ENCODE results near the gene MAP3K14. TPM values are rescaled to one million over a fixed set of nuclear protein-coding genes. Genes with fewer than 3 reads are reported as not detected.

Gene MAP3K14
- 4.9 and 6.6 TPM in 2 replicates for polyA plus RNA-seq (2011; rRNA removed)
- 6.9 and 7.2 TPM in 2 replicates for polyA minus RNA-seq (2011; rRNA and poly(A)+ RNA removed)

DNA sequence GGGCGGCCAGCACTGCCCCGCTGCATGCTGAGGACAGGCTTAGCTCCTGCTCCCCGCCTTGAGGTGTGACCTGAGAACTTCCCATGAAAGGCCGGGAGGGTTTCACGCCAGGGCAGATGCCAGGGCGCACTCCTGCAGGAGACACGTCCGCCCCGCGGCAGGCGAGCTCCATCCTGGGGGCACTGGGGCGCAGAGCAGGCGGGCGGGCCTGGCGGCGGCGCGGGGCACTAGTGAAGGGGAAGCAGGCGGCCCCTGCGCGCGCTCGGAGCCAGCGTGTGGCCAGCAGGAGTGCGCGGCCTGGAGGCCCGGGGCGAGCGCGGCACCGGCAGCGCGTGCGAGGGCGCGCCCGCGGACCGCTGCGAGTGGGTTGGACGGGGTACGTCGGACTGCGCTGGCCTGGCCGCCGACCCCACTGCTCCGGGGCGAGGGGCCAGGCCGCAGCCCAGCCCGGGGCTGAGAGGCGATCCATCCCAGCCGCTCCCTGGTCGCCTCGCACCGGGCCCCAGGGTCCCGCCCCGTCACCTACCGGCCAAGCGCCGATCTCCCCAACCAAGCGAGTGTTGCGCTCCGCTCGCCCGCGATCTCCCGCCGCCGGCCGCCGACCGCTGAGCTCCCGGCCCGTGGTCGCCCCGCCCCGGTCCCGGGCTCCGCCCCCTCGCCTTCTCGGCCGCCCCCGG is at the start of gene MAP3K14:
MAP3K14 (minus strand) TSS at position 587 of the 677 bp plus-strand sequence. CDS start 26,275 bp downstream, outside the sequence.
- Histone ChIP-seq H3K9me3 (ENCODE audit: control insufficient read depth, insufficient read depth, low read length) (no peaks in the 10 kb centered on the region), H3K27me3 (ENCODE audit: control insufficient read depth, insufficient read depth, low read length) (no peaks in the 10 kb centered on the region), H3K27ac (ENCODE audit: low read depth, low read length) (peak within 1 kb of the TSS; percentile 84), H3K4me3 (ENCODE audit: low read depth, low read length) (peak within 1 kb of the TSS; percentile 92)
- POLR2A ChIA-PET: interaction anchor here (0.6 to 2.4 kb wide), 23 partner anchors 9 to 168 kb away, joined by 3 to 55 read pairs (median 5); partner anchors contain the start of gene HEXIM1
- TF ChIP-seq CTCF (IDR thresholded peaks at IDR 0.05; ENCODE audit: low read depth, low read length): peak; percentile 22; the same call in 1 of the 2 replicates
- CTCF ChIA-PET: interaction anchor here (0.7 to 4.7 kb wide), 8 partner anchors 10 to 119 kb away, joined by 3 to 29 read pairs (median 4); no protein-coding TSS in a partner anchor
- no peak for DNase-seq (ENCODE audit: low read depth, low spot score)

- TF ChIP-seq CTCF (IDR thresholded peaks at IDR 0.05; ENCODE audit: low read depth, low read length): no peak
- no peaks in the 10 kb centered on the region for H3K27me3 ChIP-seq (ENCODE audit: control insufficient read depth, insufficient read depth, low read length)
- DNase-seq (ENCODE audit: low read depth, low spot score): no peak
- no peaks in the 10 kb centered on the region for H3K9me3 ChIP-seq (ENCODE audit: control insufficient read depth, insufficient read depth, low read length)
- ChIA-PET POLR2A (interaction anchor here (0.6 to 1.5 kb wide), 2 partner anchors 11 to 20 kb away, joined by 7 to 8 read pairs; no protein-coding TSS in a partner anchor), CTCF (no interaction called here)
- no peak overlapping the region for H3K27ac ChIP-seq (ENCODE audit: low read depth, low read length)
- H3K4me3 ChIP-seq (ENCODE audit: low read depth, low read length): no peak overlapping the region
Observed at GRCh38 chr17:45366049-45366448, 49.2 kb upstream of the MAP3K14 start.

GRCh38 chr17:45364531-45365390 is 47.9 kb upstream of the MAP3K14 start:
- DNase-seq (ENCODE audit: low read depth, low spot score): no peak
- ChIA-PET CTCF (interaction anchor here (1.0 to 1.8 kb wide), 2 partner anchors 20 to 87 kb away, joined by 3 to 6 read pairs; no protein-coding TSS in a partner anchor), POLR2A (interaction anchor here (0.5 to 1.1 kb wide), 3 partner anchors 19 to 216 kb away, joined by 3 to 11 read pairs (median 4); no protein-coding TSS in a partner anchor)
- Histone ChIP-seq H3K4me3 (ENCODE audit: low read depth, low read length) (no peak overlapping the region), H3K9me3 (ENCODE audit: control insufficient read depth, insufficient read depth, low read length) (no peaks in the 10 kb centered on the region), H3K27ac (ENCODE audit: low read depth, low read length) (no peak overlapping the region), H3K27me3 (ENCODE audit: control insufficient read depth, insufficient read depth, low read length) (no peaks in the 10 kb centered on the region)
- 0 out of 2 replicates have a peak, but pooled peaks have one; percentile 6 for TF ChIP-seq CTCF (IDR thresholded peaks at IDR 0.05; ENCODE audit: low read depth, low read length)

DNA sequence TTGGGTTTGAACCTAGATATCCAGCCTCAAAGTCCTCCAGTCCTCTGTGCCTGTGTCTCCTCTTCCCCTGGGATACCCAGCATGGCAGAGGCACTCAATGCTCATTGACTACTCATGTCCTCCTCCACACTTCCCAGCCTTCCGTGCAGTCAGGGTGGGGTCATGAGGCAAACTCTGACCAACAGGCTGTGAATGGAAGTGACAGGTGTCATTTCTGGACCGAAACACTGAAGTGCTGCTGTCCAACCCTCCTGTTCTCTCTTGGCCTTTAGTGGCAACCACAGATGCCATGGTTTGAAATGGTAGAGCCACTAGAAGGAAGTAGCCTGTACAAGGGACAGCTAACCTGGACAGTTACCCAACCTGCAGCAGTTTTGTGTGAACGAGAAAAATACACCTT is 46.7 kb upstream of the MAP3K14 start:
- DNase-seq (ENCODE audit: low read depth, low spot score): no peak
- no peak overlapping the region for H3K4me3 ChIP-seq (ENCODE audit: low read depth, low read length)
- no peaks in the 10 kb centered on the region for H3K9me3 ChIP-seq (ENCODE audit: control insufficient read depth, insufficient read depth, low read length)
- H3K27ac ChIP-seq (ENCODE audit: low read depth, low read length): no peak overlapping the region
- no peaks in the 10 kb centered on the region for H3K27me3 ChIP-seq (ENCODE audit: control insufficient read depth, insufficient read depth, low read length)
- TF ChIP-seq CTCF (IDR thresholded peaks at IDR 0.05; ENCODE audit: low read depth, low read length): no peak
- CTCF ChIA-PET: interaction anchor here (0.7 to 1.8 kb wide), 2 partner anchors 21 to 86 kb away, joined by 3 to 6 read pairs; no protein-coding TSS in a partner anchor
- POLR2A ChIA-PET: no interaction called here

All from AG04450 (cell line).